OCI-LY7 (cell line): Measurements from ENCODE around the gene CSF1R.

Experiments used
- EZH2phosphoT487 ChIP-seq: fragments of 200-600 bp; sonication (generic); IDR thresholded peaks from 2 replicates; pipeline ENCODE4 v1.6.1; 2018; ENCODE audit warnings: low read depth, borderline replicate concordance, mild to moderate bottlenecking, mixed run types, antibody characterized with exemption, low read length, moderate library complexity, mixed read lengths
- TF ChIP-seq, protein P1 (sequence below): fragments of 200-600 bp; sonication (generic); conservative IDR thresholded peaks from 2 replicates; pipeline ENCODE4 v1.5.1; 2014; ENCODE audit warnings: mild to moderate bottlenecking, antibody characterized with exemption, low read length, moderate library complexity, mixed read lengths

DNA sequence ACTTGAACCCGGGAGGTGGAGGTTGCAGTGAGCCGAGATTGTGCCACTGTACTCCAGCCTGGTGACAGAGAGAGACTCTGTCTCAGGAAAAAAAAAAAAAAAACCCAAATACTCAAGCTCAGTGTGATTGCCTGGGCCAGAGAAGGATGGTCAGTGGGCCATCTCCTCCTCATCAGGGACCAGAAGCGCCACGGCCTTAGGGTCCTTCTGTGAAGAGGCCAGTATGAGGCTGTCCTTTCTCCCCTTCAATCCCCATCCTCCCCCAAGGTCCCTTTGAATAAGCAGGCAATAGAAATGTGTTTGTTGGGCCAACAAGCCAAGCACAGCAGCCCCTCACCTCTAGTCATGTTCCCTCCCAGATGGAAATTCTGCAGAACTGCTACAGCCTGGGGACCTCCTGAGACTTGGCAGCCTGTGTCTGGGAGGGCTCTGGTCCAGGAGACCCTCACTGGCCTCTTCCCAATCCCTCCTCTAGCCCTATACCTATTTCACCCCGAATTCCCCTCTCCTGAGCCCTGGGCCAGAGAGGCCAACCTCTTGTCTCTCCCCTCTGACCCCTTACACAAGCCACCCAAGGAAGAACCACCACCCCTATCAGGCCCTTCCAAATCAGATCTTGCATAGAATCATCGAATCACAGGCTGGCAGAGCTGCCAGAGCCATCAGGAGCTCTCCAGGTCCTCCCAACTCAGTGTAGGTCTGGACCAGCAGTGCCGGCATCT is 1.0 kb downstream of the CSF1R start:
- TF ChIP-seq, protein P1, sequence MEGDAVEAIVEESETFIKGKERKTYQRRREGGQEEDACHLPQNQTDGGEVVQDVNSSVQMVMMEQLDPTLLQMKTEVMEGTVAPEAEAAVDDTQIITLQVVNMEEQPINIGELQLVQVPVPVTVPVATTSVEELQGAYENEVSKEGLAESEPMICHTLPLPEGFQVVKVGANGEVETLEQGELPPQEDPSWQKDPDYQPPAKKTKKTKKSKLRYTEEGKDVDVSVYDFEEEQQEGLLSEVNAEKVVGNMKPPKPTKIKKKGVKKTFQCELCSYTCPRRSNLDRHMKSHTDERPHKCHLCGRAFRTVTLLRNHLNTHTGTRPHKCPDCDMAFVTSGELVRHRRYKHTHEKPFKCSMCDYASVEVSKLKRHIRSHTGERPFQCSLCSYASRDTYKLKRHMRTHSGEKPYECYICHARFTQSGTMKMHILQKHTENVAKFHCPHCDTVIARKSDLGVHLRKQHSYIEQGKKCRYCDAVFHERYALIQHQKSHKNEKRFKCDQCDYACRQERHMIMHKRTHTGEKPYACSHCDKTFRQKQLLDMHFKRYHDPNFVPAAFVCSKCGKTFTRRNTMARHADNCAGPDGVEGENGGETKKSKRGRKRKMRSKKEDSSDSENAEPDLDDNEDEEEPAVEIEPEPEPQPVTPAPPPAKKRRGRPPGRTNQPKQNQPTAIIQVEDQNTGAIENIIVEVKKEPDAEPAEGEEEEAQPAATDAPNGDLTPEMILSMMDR, result no peak
- no peak for TF ChIP-seq EZH2phosphoT487
